Stomach (tissue), 9 donors: ENCODE measurements around the gene PAX4. TPM values are rescaled to one million over a fixed set of nuclear protein-coding genes. Genes with fewer than 3 reads are reported as not detected.
A peak's percentile ranks its signal among the peaks of the same experiment; 100 is the strongest.

Experiments used
- DNase-seq, 2 donors: peaks; one replicate each; pipeline versions ENCODE4 v3.0.0 to v3.0.0-alpha.2; 2013 to 2019
- H3K27ac ChIP-seq, 5 donors: fragments of 200-600 bp in 4 of 5; sonication (generic) in 4 of 5; one replicate each; pipeline ENCODE4 v1.5.1; 2013 to 2019; ENCODE audit warnings: mild to moderate bottlenecking in 1 of 5, moderate library complexity in 1 of 5
- H3K27me3 ChIP-seq, 3 donors: fragments of 200-600 bp; sonication (generic); one replicate each; pipeline ENCODE4 v1.5.1; 2017 to 2019; ENCODE audit warnings: mixed run types in 1 of 3
- H3K36me3 ChIP-seq, 4 donors: fragments of 200-600 bp; sonication (generic); 1 replicate in 3 of 4; 2 replicates in 1 of 4; pipeline ENCODE4 v1.5.1; 2016 to 2019
- H3K4me1 ChIP-seq, 4 donors: fragments of 200-600 bp; sonication (generic); one replicate each; pipeline ENCODE4 v1.5.1; 2016 to 2019
- H3K4me3 ChIP-seq, 4 donors: fragments of 200-600 bp; sonication (generic) in 3 of 4; one replicate each; pipeline ENCODE4 v1.5.1; 2016 to 2019; ENCODE audit warnings: mild to moderate bottlenecking in 1 of 4
- H3K9me3 ChIP-seq, 4 donors: fragments of 200-600 bp; sonication (generic); one replicate each; pipeline ENCODE4 v1.5.1; 2016 to 2019
- CTCF ChIP-seq, 7 experiments: fragments of 450-650 bp in 4 of 7; fragments of 200-600 bp in 3 of 7; sonication (generic) in 3 of 7; IDR thresholded peaks; one replicate each; pipeline ENCODE4 v1.5.1; 2016 to 2019; ENCODE audit warnings: antibody characterized with exemption in 7 of 7, control low read depth in 2 of 7, mild to moderate bottlenecking in 1 of 7
- EP300 ChIP-seq: sonication (generic); formaldehyde crosslinking; IDR thresholded peaks from one replicate; pipeline ENCODE4 v1.6.1; 2017; ENCODE audit warnings: antibody characterized with exemption
- POLR2A ChIP-seq, 4 donors: fragments of 450-650 bp; IDR thresholded peaks; one replicate each; pipeline ENCODE4 v1.6.1; 2016; ENCODE audit warnings: antibody characterized with exemption in 4 of 4, control low read depth in 2 of 4, mild to moderate bottlenecking in 1 of 4, moderate library complexity in 1 of 4
- POLR2AphosphoS5 ChIP-seq, 3 donors: sonication (generic); formaldehyde crosslinking; IDR thresholded peaks; one replicate each; pipeline ENCODE4 v1.6.1; 2016; ENCODE audit warnings: antibody characterized with exemption in 3 of 3
- WGBS, 5 donors: extraction: QIAGEN DNeasy Blood & Tissue Kit in 3 of 5; methylation state at CpG; one replicate each; pipeline versions ENCODE4 v1.1.5 to v1.1.7; 2013 to 2018; 5-methylcytosine and 5-hydroxymethylcytosine counted together
- intact Hi-C: fragments of 100-400 bp; cut with DNase I; formaldehyde crosslinking; loops from one replicate; pipeline ENCODE4 v1.15.1; 2023; ENCODE audit warnings: low total_unique reads
- polyA plus RNA-seq, 3 donors: library from polyadenylated mRNA; stranded (reverse); fragments of 200-250 nt; gene quantifications; one replicate each; pipeline ENCODE4 v1.2.3, GENCODE V29; 2013
- total RNA-seq, 5 donors: library from RNA; depleted of rRNA; stranded (reverse); fragments of >200 nt; gene quantifications; one replicate each; pipeline versions ENCODE4 v1.1.0 to v1.2.3, GENCODE V29; 2014 to 2016
- donor health status: healthy with polysubstance abuse.
- donor health status: Bipolar disorder and iron deficiency.
- donor health status: healthy.

The PAX4 gene
- total and polyA plus RNA-seq, 8 donors: not detected

GRCh38 chr7:127658970-127659630 lies 41.2 kb upstream of the PAX4 start:
- no peak for TF ChIP-seq CTCF (IDR thresholded peaks at IDR 0.05)
- TF ChIP-seq POLR2A (IDR thresholded peaks at IDR 0.05): no peak
- no peak for TF ChIP-seq EP300
- no peak for TF ChIP-seq POLR2AphosphoS5 (IDR thresholded peaks at IDR 0.05)
- H3K27ac ChIP-seq: no peak overlapping the region
- H3K27me3 ChIP-seq: no peaks in the 10 kb centered on the region
- H3K36me3 ChIP-seq: peaks cover 0 to 19% (median 10%) of the 10 kb centered on the region in 4 donors
- intact Hi-C loops: no loop called here
- 69 to 79% (median 72%) methylated on average over 3 of the region's 3 CpGs for WGBS, 5 donors
- no peak for DNase-seq
- no peak overlapping the region for H3K4me3 ChIP-seq
- H3K4me1 ChIP-seq: peaks cover 14 to 71% (median 40%) of the 10 kb centered on the region in 4 donors
- no peaks in the 10 kb centered on the region for H3K9me3 ChIP-seq

GRCh38 chr7:127657500-127657899 lies 39.6 kb upstream of the PAX4 start:
- H3K9me3 ChIP-seq: no peaks in the 10 kb centered on the region
- peaks cover 0 to 15% (median 7%) of the 10 kb centered on the region in 4 donors for H3K36me3 ChIP-seq
- peaks cover 30 to 85% (median 55%) of the 10 kb centered on the region in 4 donors for H3K4me1 ChIP-seq
- no peaks in the 10 kb centered on the region for H3K27me3 ChIP-seq
- no peak for TF ChIP-seq POLR2AphosphoS5 (IDR thresholded peaks at IDR 0.05)
- TF ChIP-seq CTCF (IDR thresholded peaks at IDR 0.05): no peak
- no peak for TF ChIP-seq EP300
- TF ChIP-seq POLR2A (IDR thresholded peaks at IDR 0.05): no peak
- intact Hi-C loops: no loop called here
- H3K4me3 ChIP-seq: no peak overlapping the region
- no peak for DNase-seq
- H3K27ac ChIP-seq: no peak overlapping the region
- WGBS, 5 donors: 76 to 85% (median 81%) methylated on average over 3 of the region's 3 CpGs

- intact Hi-C loops: no loop called here
- DNase-seq: no peak
- H3K27ac ChIP-seq: no peak overlapping the region
- no peaks in the 10 kb centered on the region for H3K27me3 ChIP-seq
- TF ChIP-seq POLR2AphosphoS5 (IDR thresholded peaks at IDR 0.05) (no peak), CTCF (IDR thresholded peaks at IDR 0.05) (no peak), POLR2A (IDR thresholded peaks at IDR 0.05) (no peak), EP300 (no peak)
- peaks cover 0 to 15% (median 7%) of the 10 kb centered on the region in 4 donors for H3K36me3 ChIP-seq
- H3K4me3 ChIP-seq: no peak overlapping the region
- no peaks in the 10 kb centered on the region for H3K9me3 ChIP-seq
- 48 to 80% (median 55%) methylated on average over 2 of the region's 2 CpGs for WGBS, 5 donors
- peaks cover 26 to 81% (median 58%) of the 10 kb centered on the region in 4 donors for H3K4me1 ChIP-seq
These were observed 37.8 kb upstream of the PAX4 start for GRCh38 chr7:127655720-127656119.

- H3K4me1 ChIP-seq: peaks cover 26 to 71% (median 55%) of the 10 kb centered on the region in 4 donors
- H3K27ac ChIP-seq: no peak overlapping the region
- TF ChIP-seq POLR2AphosphoS5 (IDR thresholded peaks at IDR 0.05) (no peak), EP300 (no peak), POLR2A (IDR thresholded peaks at IDR 0.05) (no peak), CTCF (IDR thresholded peaks at IDR 0.05) (no peak)
- intact Hi-C loops: no loop called here
- no peaks in the 10 kb centered on the region for H3K27me3 ChIP-seq
- 39 to 59% (median 50%) methylated on average over 5 of the region's 5 CpGs for WGBS, 5 donors
- H3K4me3 ChIP-seq: peak overlapping the region in 1 of 4 donors; percentile 96
- DNase-seq: no peak
- H3K36me3 ChIP-seq: peaks cover 0 to 15% (median 7%) of the 10 kb centered on the region in 4 donors
- H3K9me3 ChIP-seq: no peaks in the 10 kb centered on the region
These were observed 36.8 kb upstream of the PAX4 start for GRCh38 chr7:127654404-127655394.
